ENCODE data around the gene ACOT8. TPM values are rescaled to one million over a fixed set of nuclear protein-coding genes. Genes with fewer than 3 reads are reported as not detected.
"Not testable (repeated sequence)": the region's sequence is repeated elsewhere in the genome, so short reads cannot be mapped to it uniquely, and the experiment has no call there.

Gene ACOT8
- total RNA-seq, 1 donor from 2014 or later, result 23.7 TPM

- no peak for DNase-seq (ENCODE audit: low read depth, low spot score)
These were observed 28.6 kb downstream of the ACOT8 start for GRCh38 chr20:45828589-45828988.

- no peak for DNase-seq (ENCODE audit: low read depth, low spot score)
These were observed 29.5 kb downstream of the ACOT8 start for GRCh38 chr20:45827712-45828111.

- DNase-seq (ENCODE audit: low read depth, low spot score), result no peak
These were observed 30.1 kb downstream of the ACOT8 start, which contains the start of gene TNNC2 for GRCh38 chr20:45827030-45827652. TSS of gene TNNC2 (minus strand) at chr20:45827312. CDS start at chr20:45827248, 64 bp downstream.

- DNase-seq (ENCODE audit: low read depth, low spot score), result no peak
These were observed 30.7 kb downstream of the ACOT8 start for GRCh38 chr20:45826381-45827019.

DNA sequence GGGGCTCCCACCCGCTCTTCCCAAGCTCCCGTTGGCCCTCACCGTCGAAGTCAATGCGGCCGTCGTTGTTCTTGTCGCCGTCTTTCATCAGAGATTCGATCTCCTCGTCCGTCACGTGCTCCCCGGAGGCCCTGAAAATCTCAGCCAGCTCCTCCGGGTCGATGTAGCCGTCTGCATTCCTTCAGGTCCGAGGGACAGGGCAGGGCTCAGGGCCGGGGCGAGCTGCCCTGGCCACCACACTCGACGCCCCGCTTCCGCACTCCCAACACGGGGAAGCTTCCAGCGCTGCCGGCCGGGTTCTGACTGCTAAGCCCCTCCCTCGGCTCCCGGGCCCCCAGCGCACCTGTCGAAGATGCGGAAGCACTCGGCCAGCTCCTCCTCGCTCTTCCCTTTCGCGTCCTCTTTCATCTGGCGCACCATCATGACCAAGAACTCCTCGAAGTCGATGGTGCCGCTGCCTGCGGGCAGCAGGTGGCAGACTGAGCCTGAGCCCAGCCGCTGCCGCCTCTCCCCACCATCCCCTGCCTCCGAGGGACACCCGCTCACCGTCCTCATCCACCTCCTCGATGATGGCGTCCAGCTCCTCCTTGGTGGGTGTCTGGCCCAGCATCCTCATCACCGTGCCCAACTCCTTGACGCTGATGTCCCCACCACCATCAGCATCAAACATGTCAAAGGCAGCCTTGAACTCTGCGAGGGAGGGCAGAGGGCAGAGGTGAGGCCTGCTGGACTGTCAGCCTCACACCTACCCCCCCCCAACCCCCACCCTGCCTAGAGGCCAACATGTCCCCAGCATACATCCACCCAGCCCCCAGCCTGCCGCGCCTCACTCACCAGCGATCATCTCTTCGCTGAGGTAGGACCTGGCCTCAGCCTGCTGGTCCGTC, 33.0 kb downstream of the ACOT8 start:
- DNase-seq (ENCODE audit: low read depth, low spot score), result no peak

- no peak for DNase-seq (ENCODE audit: low read depth, low spot score)
These were observed 34.3 kb downstream of the ACOT8 start for GRCh38 chr20:45822857-45823256.

DNA sequence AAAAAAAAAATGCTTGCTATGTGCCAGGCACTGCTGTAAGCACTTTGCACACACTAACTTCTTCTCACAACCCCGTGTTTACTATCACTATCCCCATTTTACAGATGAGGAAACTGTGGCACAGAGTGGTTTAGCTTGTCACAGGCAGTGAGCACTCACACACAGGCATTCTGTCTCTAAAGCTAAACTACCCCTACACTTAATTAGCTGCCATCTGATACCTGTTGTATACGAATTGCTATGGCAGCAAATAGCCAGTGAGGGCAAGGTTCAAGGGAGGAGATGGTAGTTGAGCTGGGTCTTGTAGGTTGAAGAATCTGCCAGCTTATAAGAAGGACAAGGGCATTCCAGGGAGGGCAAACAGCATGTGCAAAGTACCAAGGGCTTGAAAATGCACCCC, 35.2 kb downstream of the ACOT8 start:
- no peak for DNase-seq (ENCODE audit: low read depth, low spot score)

DNA sequence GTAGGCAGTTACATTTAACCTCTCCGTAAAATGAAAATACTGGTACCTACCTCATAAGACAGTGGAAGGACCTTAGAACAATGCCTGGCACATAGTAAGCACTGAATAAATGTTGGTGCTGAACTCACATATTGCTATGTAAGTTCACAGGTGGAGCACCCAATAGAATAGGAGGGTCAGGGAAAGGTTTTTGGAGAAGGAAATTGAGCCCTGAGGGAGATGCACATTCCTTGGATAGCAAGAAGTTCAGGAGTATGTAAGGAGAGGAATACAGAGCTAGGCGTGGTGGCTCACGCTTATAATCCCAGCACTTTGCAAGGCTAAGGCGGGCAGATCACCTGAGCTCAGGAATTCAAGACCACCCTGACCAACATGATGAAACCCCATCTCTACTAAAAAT, 37.7 kb downstream of the ACOT8 start:
- DNase-seq (ENCODE audit: low read depth, low spot score), result no peak

DNA sequence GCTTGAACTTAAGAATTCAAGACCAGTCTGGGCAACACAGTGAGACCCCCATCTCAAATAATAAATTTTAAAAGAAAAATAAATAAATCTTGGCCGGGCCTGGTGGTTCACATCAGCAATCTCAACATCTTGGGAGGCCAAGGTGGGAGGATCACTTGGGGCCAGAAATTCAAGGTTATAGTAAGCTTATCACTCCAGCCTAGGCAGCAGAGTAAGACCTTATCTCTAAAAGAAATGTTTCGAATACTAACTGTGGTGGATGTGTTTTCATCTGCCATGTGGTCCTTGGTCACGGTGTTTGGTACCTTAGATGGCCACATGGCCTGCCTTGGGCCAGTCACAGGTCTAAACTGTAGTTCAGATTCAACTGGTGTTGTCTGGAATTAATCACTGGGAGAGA, 39.0 kb downstream of the ACOT8 start:
- no peak for DNase-seq (ENCODE audit: low read depth, low spot score)

- no peak for DNase-seq (ENCODE audit: low read depth, low spot score)
These were observed 39.6 kb downstream of the ACOT8 start for GRCh38 chr20:45817376-45818194.

- no peak for DNase-seq (ENCODE audit: low read depth, low spot score)
These were observed 40.2 kb downstream of the ACOT8 start for GRCh38 chr20:45816951-45817350.

- no peak for DNase-seq (ENCODE audit: low read depth, low spot score)
These were observed 42.9 kb downstream of the ACOT8 start for GRCh38 chr20:45814314-45814713.

DNA sequence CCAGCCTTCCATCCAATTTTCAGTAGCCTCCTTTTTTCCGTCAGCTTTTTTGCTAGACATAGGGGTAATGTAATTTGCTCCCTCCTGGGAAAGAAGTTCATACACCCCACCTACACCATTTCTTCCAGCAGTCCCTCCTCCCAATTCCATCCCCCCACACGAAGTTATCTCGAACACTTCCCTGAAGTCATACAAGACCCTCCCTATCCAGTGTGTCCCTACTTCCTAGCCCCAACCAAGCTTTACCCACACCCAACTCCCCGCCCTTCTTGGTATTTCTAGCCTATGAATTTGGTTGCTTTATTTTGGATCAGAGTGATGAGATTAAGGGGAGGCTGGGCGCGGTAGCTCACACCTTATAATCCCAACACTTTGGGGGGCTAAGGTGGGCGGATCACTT, 43.7 kb downstream of the ACOT8 start:
- no peak for DNase-seq (ENCODE audit: low read depth, low spot score)

DNA sequence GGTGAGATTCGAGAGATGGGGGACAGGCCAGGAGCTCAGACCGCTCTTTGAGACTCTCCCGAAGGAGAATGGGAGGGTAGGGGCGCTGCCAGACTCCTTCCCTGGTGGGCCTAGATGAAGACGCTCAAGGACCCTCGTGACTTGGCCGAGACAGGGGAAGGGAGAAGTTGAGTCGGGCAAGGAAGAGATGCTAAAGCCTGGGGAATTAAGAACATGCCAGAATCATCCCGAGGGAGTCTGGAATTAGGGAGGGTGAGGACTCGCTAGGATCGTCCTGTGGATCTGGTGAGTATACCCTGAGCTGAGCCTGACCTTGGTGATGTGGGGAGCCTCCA, 44.2 kb downstream of the ACOT8 start:
- DNase-seq (ENCODE audit: low read depth, low spot score), result no peak

- DNase-seq (ENCODE audit: low read depth, low spot score), result peak; percentile 99
These were observed 44.8 kb downstream of the ACOT8 start, which contains the start of gene UBE2C for GRCh38 chr20:45812157-45813005. TSS of gene UBE2C (plus strand) at chr20:45812644. CDS start at chr20:45812696, 52 bp downstream.

- DNase-seq (ENCODE audit: low read depth, low spot score), result no peak
These were observed 46.8 kb downstream of the ACOT8 start for GRCh38 chr20:45810191-45810970.

DNA sequence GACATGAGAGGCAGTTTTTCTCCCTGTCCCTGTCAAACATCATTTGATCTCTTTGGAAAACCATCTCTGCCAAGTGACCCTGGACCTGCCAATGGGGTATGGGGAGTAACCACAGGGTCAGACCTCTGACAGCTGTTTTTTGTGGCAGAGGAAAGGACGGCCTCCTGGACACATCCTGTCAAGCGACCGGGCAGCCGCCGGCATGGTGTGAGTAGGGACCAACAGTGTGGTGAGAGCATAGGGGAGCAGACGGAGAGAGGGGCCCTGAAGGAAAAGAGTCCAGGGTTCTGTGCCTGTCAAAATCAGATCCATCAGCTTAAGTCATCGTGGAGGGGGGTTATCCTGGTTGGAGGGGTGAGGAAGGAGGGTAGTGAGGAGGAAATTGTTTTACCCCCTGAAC, 55.3 kb downstream of the ACOT8 start:
- no peak for DNase-seq (ENCODE audit: low read depth, low spot score)

GRCh38 chr20:45798935-45799642, 58.1 kb downstream of the ACOT8 start:
- DNase-seq (ENCODE audit: low read depth, low spot score), result no peak

DNA sequence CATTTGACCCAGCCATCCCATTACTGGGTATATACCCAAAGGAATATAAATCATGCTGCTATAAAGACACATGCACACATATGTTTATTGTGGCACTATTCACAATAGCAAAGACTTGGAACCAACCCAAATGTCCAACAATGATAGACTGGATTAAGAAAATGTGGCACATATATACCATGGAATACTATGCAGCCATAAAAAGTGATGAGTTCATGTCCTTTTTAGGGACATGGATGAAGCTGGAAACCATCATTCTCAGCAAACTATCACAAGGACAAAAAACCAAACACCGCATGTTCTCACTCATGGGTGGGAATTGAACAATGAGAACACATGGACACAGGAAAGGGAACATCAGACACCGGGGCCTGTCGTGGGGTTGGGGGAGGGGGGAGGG, 59.2 kb downstream of the ACOT8 start:
- DNase-seq (ENCODE audit: low read depth, low spot score), result not testable (repeated sequence)
